ENCODE results near the gene TLK2.
"Not testable (repeated sequence)": the region's sequence is repeated elsewhere in the genome, so short reads cannot be mapped to it uniquely, and the experiment has no call there.

The TLK2 gene

GRCh38 chr17:62490990-62491389 lies 12.4 kb downstream of the TLK2 start:
- not testable (repeated sequence) for DNase-seq

- not testable (repeated sequence) for DNase-seq
Measured at GRCh38 chr17:62493049-62493655, 14.5 kb downstream of the TLK2 start.

- DNase-seq: not testable (repeated sequence)
Measured at GRCh38 chr17:62494073-62494472, 15.4 kb downstream of the TLK2 start.

GRCh38 chr17:62496344-62496743 lies 17.7 kb downstream of the TLK2 start:
- DNase-seq: not testable (repeated sequence)

GRCh38 chr17:62498796-62499195 lies 20.2 kb downstream of the TLK2 start:
- not testable (repeated sequence) for DNase-seq

- not testable (repeated sequence) for DNase-seq
Measured at GRCh38 chr17:62500463-62500862, 21.8 kb downstream of the TLK2 start.

GRCh38 chr17:62504857-62505256 lies 26.2 kb downstream of the TLK2 start:
- not testable (repeated sequence) for DNase-seq

- not testable (repeated sequence) for DNase-seq
Measured at GRCh38 chr17:62507191-62507836, 28.7 kb downstream of the TLK2 start.

GRCh38 chr17:62510247-62510819 lies 31.7 kb downstream of the TLK2 start:
- DNase-seq: not testable (repeated sequence)

- DNase-seq: not testable (repeated sequence)
Measured at GRCh38 chr17:62511014-62511413, 32.4 kb downstream of the TLK2 start.

- DNase-seq: not testable (repeated sequence)
Measured at GRCh38 chr17:62516376-62516775, 37.8 kb downstream of the TLK2 start.

GRCh38 chr17:62521295-62521694 lies 42.7 kb downstream of the TLK2 start:
- not testable (repeated sequence) for DNase-seq

GRCh38 chr17:62524077-62524476 lies 45.5 kb downstream of the TLK2 start:
- not testable (repeated sequence) for DNase-seq

GRCh38 chr17:62525317-62525716 lies 46.7 kb downstream of the TLK2 start:
- DNase-seq: not testable (repeated sequence)

GRCh38 chr17:62530936-62531335 lies 52.3 kb downstream of the TLK2 start:
- not testable (repeated sequence) for DNase-seq

- DNase-seq: not testable (repeated sequence)
Measured at GRCh38 chr17:62536557-62536956, 57.9 kb downstream of the TLK2 start.

GRCh38 chr17:62541073-62541472 lies 62.4 kb downstream of the TLK2 start:
- DNase-seq: not testable (repeated sequence)

GRCh38 chr17:62543278-62543775 lies 64.7 kb downstream of the TLK2 start:
- DNase-seq: not testable (repeated sequence)

- not testable (repeated sequence) for DNase-seq
Measured at GRCh38 chr17:62546066-62546465, 67.4 kb downstream of the TLK2 start.

GRCh38 chr17:62552851-62553659 lies 74.4 kb downstream of the TLK2 start:
- not testable (repeated sequence) for DNase-seq

- not testable (repeated sequence) for DNase-seq
Measured at GRCh38 chr17:62557532-62557931, 78.9 kb downstream of the TLK2 start.

- not testable (repeated sequence) for DNase-seq
Measured at GRCh38 chr17:62558941-62559340, 80.3 kb downstream of the TLK2 start.

GRCh38 chr17:62560971-62561370 lies 82.3 kb downstream of the TLK2 start:
- not testable (repeated sequence) for DNase-seq
